ENCODE measurements around the gene CHD1.

GRCh38 chr5:98847054-98847453 is 81.8 kb downstream of the CHD1 start:
- TF ChIP-seq, protein P1, sequence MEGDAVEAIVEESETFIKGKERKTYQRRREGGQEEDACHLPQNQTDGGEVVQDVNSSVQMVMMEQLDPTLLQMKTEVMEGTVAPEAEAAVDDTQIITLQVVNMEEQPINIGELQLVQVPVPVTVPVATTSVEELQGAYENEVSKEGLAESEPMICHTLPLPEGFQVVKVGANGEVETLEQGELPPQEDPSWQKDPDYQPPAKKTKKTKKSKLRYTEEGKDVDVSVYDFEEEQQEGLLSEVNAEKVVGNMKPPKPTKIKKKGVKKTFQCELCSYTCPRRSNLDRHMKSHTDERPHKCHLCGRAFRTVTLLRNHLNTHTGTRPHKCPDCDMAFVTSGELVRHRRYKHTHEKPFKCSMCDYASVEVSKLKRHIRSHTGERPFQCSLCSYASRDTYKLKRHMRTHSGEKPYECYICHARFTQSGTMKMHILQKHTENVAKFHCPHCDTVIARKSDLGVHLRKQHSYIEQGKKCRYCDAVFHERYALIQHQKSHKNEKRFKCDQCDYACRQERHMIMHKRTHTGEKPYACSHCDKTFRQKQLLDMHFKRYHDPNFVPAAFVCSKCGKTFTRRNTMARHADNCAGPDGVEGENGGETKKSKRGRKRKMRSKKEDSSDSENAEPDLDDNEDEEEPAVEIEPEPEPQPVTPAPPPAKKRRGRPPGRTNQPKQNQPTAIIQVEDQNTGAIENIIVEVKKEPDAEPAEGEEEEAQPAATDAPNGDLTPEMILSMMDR (IDR thresholded peaks at IDR 0.05), result no peak
- no peak for TF ChIP-seq POLR2A (IDR thresholded peaks at IDR 0.05)
- no peak for TF ChIP-seq POLR2AphosphoS5 (IDR thresholded peaks at IDR 0.05)

All from transverse colon (tissue), 4 donors.